IMR-90 (cell line): ENCODE data around the gene KIR2DL4.
"Not testable (repeated sequence)": the region's sequence is repeated elsewhere in the genome, so short reads cannot be mapped to it uniquely, and the experiment has no call there.

Experiments used
- BHLHE40 ChIP-seq: fragments of 150-350 bp; IDR thresholded peaks from 2 replicates; pipeline ENCODE4 v1.6.1; 2016; ENCODE audit warnings: mild to moderate bottlenecking, low read depth, low read length
- CEBPB ChIP-seq: IDR thresholded peaks from 2 replicates; pipeline ENCODE4 v1.6.1; 2012; ENCODE audit warnings: low read depth, low read length, improper control_type of control experiment
- MXI1 ChIP-seq: IDR thresholded peaks from 2 replicates; pipeline ENCODE4 v1.6.1; 2012; ENCODE audit warnings: low read depth, mild to moderate bottlenecking, low read length, moderate library complexity, borderline replicate concordance
- POLR2A ChIP-seq: IDR thresholded peaks from 2 replicates; pipeline ENCODE4 v1.6.1; 2012; ENCODE audit warnings: mild to moderate bottlenecking, low read depth, low read length
- RAD21 ChIP-seq: IDR thresholded peaks from 2 replicates; pipeline ENCODE4 v1.6.1; 2012; ENCODE audit warnings: low read length, improper control_type of control experiment
- RCOR1 ChIP-seq: IDR thresholded peaks from 2 replicates; pipeline ENCODE4 v1.6.1; 2012; ENCODE audit warnings: mild to moderate bottlenecking, low read length, improper control_type of control experiment; ENCODE audit not compliant: insufficient replicate concordance
- RFX5 ChIP-seq: IDR thresholded peaks from 2 replicates; pipeline ENCODE4 v1.8.0; 2012; ENCODE audit warnings: low read depth, mild to moderate bottlenecking, low read length, moderate library complexity
- SMC3 ChIP-seq: fragments of 150-350 bp; IDR thresholded peaks from 2 replicates; pipeline ENCODE4 v1.6.1; 2016; ENCODE audit warnings: low read depth, mild to moderate bottlenecking, antibody characterized with exemption, low read length, moderate library complexity
- TF ChIP-seq, protein P1 (sequence below): conservative IDR thresholded peaks from 2 replicates; pipeline ENCODE4 v1.5.1; 2012; ENCODE audit warnings: mild to moderate bottlenecking, low read depth, low read length, improper control_type of control experiment
- TF ChIP-seq, protein P2 (sequence below): fragments of 150-350 bp; IDR thresholded peaks from 2 replicates; pipeline ENCODE4 v1.6.1; 2017; ENCODE audit warnings: mild to moderate bottlenecking, antibody characterized with exemption, low read length, low read depth

DNA sequence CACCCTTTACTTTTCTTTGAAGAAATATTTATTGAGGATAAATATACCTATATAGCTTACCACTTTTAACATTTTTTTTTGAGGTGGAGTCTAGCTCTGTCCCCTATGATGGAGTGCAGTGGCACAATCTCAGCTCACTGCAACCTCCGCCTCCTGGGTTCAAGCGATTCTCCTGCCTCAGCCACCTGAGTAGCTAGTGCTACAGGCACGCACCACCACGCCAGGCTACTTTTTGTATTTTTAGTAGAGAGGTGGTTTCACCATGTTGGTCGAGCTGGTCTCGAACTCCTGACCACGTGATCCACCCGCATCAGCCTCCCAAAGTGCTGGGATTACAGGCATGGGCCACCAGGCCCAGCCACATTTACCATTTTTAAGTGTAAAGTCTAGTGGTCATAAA, 27.6 kb upstream of the KIR2DL4 start:
- TF ChIP-seq RCOR1, POLR2A, MXI1, BHLHE40, SMC3, RFX5, RAD21, CEBPB: not testable (repeated sequence)
- TF ChIP-seq, protein P1, sequence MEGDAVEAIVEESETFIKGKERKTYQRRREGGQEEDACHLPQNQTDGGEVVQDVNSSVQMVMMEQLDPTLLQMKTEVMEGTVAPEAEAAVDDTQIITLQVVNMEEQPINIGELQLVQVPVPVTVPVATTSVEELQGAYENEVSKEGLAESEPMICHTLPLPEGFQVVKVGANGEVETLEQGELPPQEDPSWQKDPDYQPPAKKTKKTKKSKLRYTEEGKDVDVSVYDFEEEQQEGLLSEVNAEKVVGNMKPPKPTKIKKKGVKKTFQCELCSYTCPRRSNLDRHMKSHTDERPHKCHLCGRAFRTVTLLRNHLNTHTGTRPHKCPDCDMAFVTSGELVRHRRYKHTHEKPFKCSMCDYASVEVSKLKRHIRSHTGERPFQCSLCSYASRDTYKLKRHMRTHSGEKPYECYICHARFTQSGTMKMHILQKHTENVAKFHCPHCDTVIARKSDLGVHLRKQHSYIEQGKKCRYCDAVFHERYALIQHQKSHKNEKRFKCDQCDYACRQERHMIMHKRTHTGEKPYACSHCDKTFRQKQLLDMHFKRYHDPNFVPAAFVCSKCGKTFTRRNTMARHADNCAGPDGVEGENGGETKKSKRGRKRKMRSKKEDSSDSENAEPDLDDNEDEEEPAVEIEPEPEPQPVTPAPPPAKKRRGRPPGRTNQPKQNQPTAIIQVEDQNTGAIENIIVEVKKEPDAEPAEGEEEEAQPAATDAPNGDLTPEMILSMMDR = not testable (repeated sequence)
- TF ChIP-seq, protein P2, sequence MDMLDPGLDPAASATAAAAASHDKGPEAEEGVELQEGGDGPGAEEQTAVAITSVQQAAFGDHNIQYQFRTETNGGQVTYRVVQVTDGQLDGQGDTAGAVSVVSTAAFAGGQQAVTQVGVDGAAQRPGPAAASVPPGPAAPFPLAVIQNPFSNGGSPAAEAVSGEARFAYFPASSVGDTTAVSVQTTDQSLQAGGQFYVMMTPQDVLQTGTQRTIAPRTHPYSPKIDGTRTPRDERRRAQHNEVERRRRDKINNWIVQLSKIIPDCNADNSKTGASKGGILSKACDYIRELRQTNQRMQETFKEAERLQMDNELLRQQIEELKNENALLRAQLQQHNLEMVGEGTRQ = not testable (repeated sequence)
